H9 (cell line): ENCODE results near the gene BTRC. TPM values are rescaled to one million over a fixed set of nuclear protein-coding genes. Genes with fewer than 3 reads are reported as not detected.

Experiments used
- DNase-seq: peaks from one replicate; pipeline ENCODE4 v3.0.0-alpha.2; 2017
- H2AFZ ChIP-seq: one replicate; pipeline ENCODE4 v1.6.1; 2013; ENCODE audit warnings: mild to moderate bottlenecking, low read length, control low read depth, moderate library complexity
- H2AK5ac ChIP-seq: 2 replicates; pipeline ENCODE4 v1.6.1; 2013; ENCODE audit warnings: low read length, control low read depth, mixed read lengths; ENCODE audit not compliant: insufficient read length
- H2BK120ac ChIP-seq: one replicate; pipeline ENCODE4 v1.6.1; 2013; ENCODE audit warnings: low read depth, mild to moderate bottlenecking, low read length, control low read depth, inconsistent platforms; ENCODE audit not compliant: poor library complexity, severe bottlenecking
- H2BK12ac ChIP-seq: 2 replicates; pipeline ENCODE4 v1.6.1; 2013; ENCODE audit warnings: low read length, control low read depth, mixed read lengths, low read depth; ENCODE audit not compliant: insufficient read length
- H2BK15ac ChIP-seq: 2 replicates; pipeline ENCODE4 v1.6.1; 2013; ENCODE audit warnings: low read depth, low read length, control low read depth
- H2BK20ac ChIP-seq: one replicate; pipeline ENCODE4 v1.6.1; 2013; ENCODE audit warnings: low read depth, mild to moderate bottlenecking, low read length, control low read depth, inconsistent platforms; ENCODE audit not compliant: poor library complexity, severe bottlenecking
- H2BK5ac ChIP-seq: 2 replicates; pipeline ENCODE4 v1.6.1; 2013; ENCODE audit warnings: low read length, control low read depth, mixed read lengths; ENCODE audit not compliant: insufficient read length
- H3K14ac ChIP-seq: 2 replicates; pipeline ENCODE4 v1.6.1; 2013; ENCODE audit warnings: low read length, control low read depth; ENCODE audit not compliant: insufficient read depth
- H3K18ac ChIP-seq: 2 replicates; pipeline ENCODE4 v1.6.1; 2013; ENCODE audit warnings: low read depth, mild to moderate bottlenecking, mixed read lengths, low read length, control low read depth; ENCODE audit not compliant: insufficient read length
- H3K23ac ChIP-seq: 2 replicates; pipeline ENCODE4 v1.6.1; 2013; ENCODE audit warnings: low read length, control low read depth, mixed read lengths, low read depth; ENCODE audit not compliant: insufficient read length
- H3K23me2 ChIP-seq: 2 replicates; pipeline ENCODE4 v1.6.1; 2013; ENCODE audit warnings: low read depth, mild to moderate bottlenecking, mixed read lengths, low read length, control low read depth; ENCODE audit not compliant: insufficient read length, poor library complexity, severe bottlenecking
- H3K27ac ChIP-seq: 2 replicates; pipeline ENCODE4 v1.5.1; 2013; ENCODE audit warnings: low read length, control low read depth, mixed read lengths, low read depth; ENCODE audit not compliant: insufficient read length
- H3K27me3 ChIP-seq: 2 replicates; pipeline ENCODE4 v1.6.1; 2013; ENCODE audit warnings: low read length, control low read depth, inconsistent platforms; ENCODE audit not compliant: insufficient read depth
- H3K4ac ChIP-seq: 2 replicates; pipeline ENCODE4 v1.6.1; 2013; ENCODE audit warnings: low read depth, mild to moderate bottlenecking, control low read depth, inconsistent platforms, low read length, moderate library complexity
- H3K4me1 ChIP-seq: 2 replicates; pipeline ENCODE4 v1.6.1; 2013; ENCODE audit warnings: low read length, control low read depth, inconsistent platforms; ENCODE audit not compliant: insufficient read depth
- H3K4me2 ChIP-seq: 2 replicates; pipeline ENCODE4 v1.6.1; 2013; ENCODE audit warnings: low read length, control low read depth, mixed read lengths; ENCODE audit not compliant: insufficient read length, insufficient read depth
- H3K56ac ChIP-seq: 2 replicates; pipeline ENCODE4 v1.6.1; 2013; ENCODE audit warnings: low read depth, mild to moderate bottlenecking, mixed read lengths, low read length, control low read depth; ENCODE audit not compliant: insufficient read length
- H3K79me1 ChIP-seq: 2 replicates; pipeline ENCODE4 v1.6.1; 2013; ENCODE audit warnings: low read depth, mild to moderate bottlenecking, moderate library complexity, low read length, control low read depth, inconsistent platforms; ENCODE audit not compliant: insufficient read depth, poor library complexity, severe bottlenecking
- H3K79me2 ChIP-seq: 2 replicates; pipeline ENCODE4 v1.6.1; 2013; ENCODE audit warnings: low read length, control low read depth, inconsistent platforms; ENCODE audit not compliant: insufficient read depth
- H3K9ac ChIP-seq: 2 replicates; pipeline ENCODE4 v1.6.1; 2013; ENCODE audit warnings: low read length, control low read depth, mixed read lengths; ENCODE audit not compliant: insufficient read length; ENCODE audit errors: extremely low read depth
- H3K9me3 ChIP-seq: one replicate; pipeline ENCODE4 v1.6.1; 2013; ENCODE audit warnings: low read depth, low read length, inconsistent platforms; ENCODE audit not compliant: control insufficient read depth
- H3T11ph ChIP-seq: one replicate; pipeline ENCODE4 v1.6.1; 2013; ENCODE audit warnings: mild to moderate bottlenecking, low read length, control low read depth, inconsistent platforms
- H4K20me1 ChIP-seq: one replicate; pipeline ENCODE4 v1.6.1; 2013; ENCODE audit not compliant: control insufficient read depth, insufficient read length, insufficient read depth
- H4K5ac ChIP-seq: 2 replicates; pipeline ENCODE4 v1.6.1; 2013; ENCODE audit warnings: low read depth, mild to moderate bottlenecking, mixed read lengths, low read length, control low read depth; ENCODE audit not compliant: insufficient read length
- H4K8ac ChIP-seq: replicated peaks from 2 replicates; pipeline ENCODE4 v1.6.1; 2013; ENCODE audit warnings: low read length, control low read depth, mixed read lengths, low read depth; ENCODE audit not compliant: insufficient read length
- H4K91ac ChIP-seq: 2 replicates; pipeline ENCODE4 v1.6.1; 2013; ENCODE audit warnings: low read depth, mild to moderate bottlenecking, moderate library complexity, mixed read lengths, low read length, control low read depth; ENCODE audit not compliant: insufficient read length
- H3K27ac Mint-ChIP-seq, 3 experiments: 2 replicates in 2 of 3; 3 replicates in 1 of 3; pipeline ENCODE4 v1.8.0; 2020 to 2021; ENCODE audit warnings: mixed read lengths in 3 of 3, mild to moderate bottlenecking in 1 of 3, moderate library complexity in 1 of 3
- H3K27me3 Mint-ChIP-seq: 2 replicates; pipeline ENCODE4 v1.8.0; 2021; ENCODE audit warnings: low read depth, mild to moderate bottlenecking, moderate library complexity, mixed read lengths
- H3K36me3 Mint-ChIP-seq, 3 experiments: 2 replicates in 2 of 3; 3 replicates in 1 of 3; pipeline ENCODE4 v1.8.0; 2020 to 2021; ENCODE audit warnings: low read depth in 3 of 3, mixed read lengths in 3 of 3; ENCODE audit not compliant: insufficient read depth in 1 of 3
- H3K4me1 Mint-ChIP-seq, 2 experiments: 2 replicates each; pipeline ENCODE4 v1.8.0; 2020; ENCODE audit warnings: mixed read lengths in 2 of 2
- H3K4me3 Mint-ChIP-seq, 2 experiments: 2 replicates in 1 of 2; 3 replicates in 1 of 2; pipeline ENCODE4 v1.8.0; 2020 to 2021; ENCODE audit warnings: mild to moderate bottlenecking in 2 of 2, mixed read lengths in 2 of 2, moderate library complexity in 1 of 2
- H3K9me3 Mint-ChIP-seq, 2 experiments: 2 replicates in 1 of 2; 3 replicates in 1 of 2; pipeline ENCODE4 v1.8.0; 2020; ENCODE audit warnings: mild to moderate bottlenecking in 2 of 2, mixed read lengths in 2 of 2, moderate library complexity in 1 of 2
- CTCF ChIP-seq: fragments of 200-600 bp; sonication (generic); conservative IDR thresholded peaks from 3 replicates; pipeline ENCODE4 v1.8.0; 2021; ENCODE audit warnings: antibody characterized with exemption, mild to moderate bottlenecking
- WGBS: extraction: QIAGEN DNeasy Blood & Tissue Kit; methylation state at CpG from one replicate; pipeline ENCODE4 v1.1.7; 2013; ENCODE audit warnings: missing lambda C conversion rate, low lambda C conversion rate, mixed read lengths; ENCODE audit not compliant: insufficient read length; ENCODE audit errors: extremely low coverage; 5-methylcytosine and 5-hydroxymethylcytosine counted together
- total RNA-seq: library from RNA; stranded (reverse); gene quantifications from 2 replicates; pipeline ENCODE4 v1.2.1, GENCODE V29; 2021

BTRC gene
- total RNA-seq, 1 experiment from 2014 or later, result 24.2 TPM

GRCh38 chr10:101452176-101452575, 98.2 kb downstream of the BTRC start:
- DNase-seq, result no peak
- no peak overlapping the region for H2BK12ac ChIP-seq
- no peaks in the 10 kb centered on the region for H3K27me3 ChIP-seq
- Mint-ChIP-seq H3K27ac (no peak overlapping the region), H3K9me3 (no peaks in the 10 kb centered on the region), H3K27me3 (no peaks in the 10 kb centered on the region), H3K4me3 (no peak overlapping the region), H3K4me1 (no peaks in the 10 kb centered on the region), H3K36me3 (no peaks in the 10 kb centered on the region)
- whole genome bisulfite sequencing, result no CpG with 5 or more reads among the region's 1 CpG
- H3K27ac ChIP-seq, result no peak overlapping the region
- no peak overlapping the region for H3K4me2 ChIP-seq
- no peak overlapping the region for H2BK20ac ChIP-seq
- no peaks in the 10 kb centered on the region for H3K79me1 ChIP-seq
- no peak overlapping the region for H3K23ac ChIP-seq
- no peak overlapping the region for H3T11ph ChIP-seq
- H2AFZ ChIP-seq, result no peak overlapping the region
- no peak overlapping the region for H2BK120ac ChIP-seq
- H3K9me3 ChIP-seq, result no peaks in the 10 kb centered on the region
- no peak overlapping the region for H3K9ac ChIP-seq
- no peak overlapping the region for H4K5ac ChIP-seq
- no peak overlapping the region for H2AK5ac ChIP-seq
- no peak overlapping the region for H3K18ac ChIP-seq
- H3K4ac ChIP-seq, result no peak overlapping the region
- no peak for TF ChIP-seq CTCF
- H4K8ac ChIP-seq, result no peak overlapping the region
- H3K4me1 ChIP-seq, result no peaks in the 10 kb centered on the region
- H3K79me2 ChIP-seq, result no peaks in the 10 kb centered on the region
- no peak overlapping the region for H4K91ac ChIP-seq
- no peak overlapping the region for H2BK5ac ChIP-seq
- no peak overlapping the region for H2BK15ac ChIP-seq
- no peaks in the 10 kb centered on the region for H3K23me2 ChIP-seq
- H4K20me1 ChIP-seq, result no peaks in the 10 kb centered on the region
- no peak overlapping the region for H3K56ac ChIP-seq
- H3K14ac ChIP-seq, result no peak overlapping the region
